ENCODE data around the gene DBN1.
A peak's percentile ranks its signal among the peaks of the same experiment; 100 is the strongest.

The DBN1 gene

GRCh38 chr5:177515580-177515979 lies 42.1 kb upstream of the DBN1 start:
- H3K4me1 Mint-ChIP-seq: peaks cover 19% of the 10 kb centered on the region
- no peaks in the 10 kb centered on the region for H3K9me3 Mint-ChIP-seq
- no peak for TF ChIP-seq CTCF (IDR thresholded peaks at IDR 0.05; ENCODE audit: unreplicated experiment in 3 of 3)
- no peak overlapping the region for H3K27ac Mint-ChIP-seq
- no peaks in the 10 kb centered on the region for H3K27me3 Mint-ChIP-seq (ENCODE audit: low read depth)
- H3K4me3 Mint-ChIP-seq: peak overlapping the region; percentile 91 to 95 (median 92)
- H3K36me3 Mint-ChIP-seq (ENCODE audit: low read depth): peaks cover 55% of the 10 kb centered on the region

- Mint-ChIP-seq H3K4me1 (peaks cover 15% of the 10 kb centered on the region), H3K27ac (no peak overlapping the region), H3K9me3 (no peaks in the 10 kb centered on the region), H3K4me3 (peak overlapping the region; percentile 91 to 95 (median 92)), H3K27me3 (ENCODE audit: low read depth) (no peaks in the 10 kb centered on the region), H3K36me3 (ENCODE audit: low read depth) (peaks cover 45% of the 10 kb centered on the region)
- TF ChIP-seq CTCF (IDR thresholded peaks at IDR 0.05; ENCODE audit: unreplicated experiment in 3 of 3): no peak
Observed at GRCh38 chr5:177514541-177514940, 41.1 kb upstream of the DBN1 start.

- peaks cover 43% of the 10 kb centered on the region for H3K36me3 Mint-ChIP-seq (ENCODE audit: low read depth)
- TF ChIP-seq CTCF (IDR thresholded peaks at IDR 0.05; ENCODE audit: unreplicated experiment in 3 of 3): no peak
- no peaks in the 10 kb centered on the region for H3K27me3 Mint-ChIP-seq (ENCODE audit: low read depth)
- peaks cover 20% of the 10 kb centered on the region for H3K4me1 Mint-ChIP-seq
- no peaks in the 10 kb centered on the region for H3K9me3 Mint-ChIP-seq
- peak overlapping the region in 2 of 3 experiments; percentile 54 to 58 for H3K4me3 Mint-ChIP-seq
- H3K27ac Mint-ChIP-seq: no peak overlapping the region
Observed at GRCh38 chr5:177513500-177513899, 40.1 kb upstream of the DBN1 start.

- Mint-ChIP-seq H3K36me3 (ENCODE audit: low read depth) (peaks cover 44% of the 10 kb centered on the region), H3K27me3 (ENCODE audit: low read depth) (peaks cover under 1% of the 10 kb centered on the region), H3K4me1 (peaks cover 20% of the 10 kb centered on the region), H3K4me3 (peak overlapping the region; percentile 32 to 48 (median 44)), H3K9me3 (no peaks in the 10 kb centered on the region), H3K27ac (no peak overlapping the region)
- TF ChIP-seq CTCF (IDR thresholded peaks at IDR 0.05; ENCODE audit: unreplicated experiment in 3 of 3): no peak
Observed at GRCh38 chr5:177512736-177513380, 39.4 kb upstream of the DBN1 start.

GRCh38 chr5:177511796-177512675 lies 38.6 kb upstream of the DBN1 start:
- Mint-ChIP-seq H3K27ac (no peak overlapping the region), H3K9me3 (no peaks in the 10 kb centered on the region), H3K36me3 (ENCODE audit: low read depth) (peaks cover 52% of the 10 kb centered on the region), H3K4me3 (no peak overlapping the region), H3K27me3 (ENCODE audit: low read depth) (peaks cover 4% of the 10 kb centered on the region), H3K4me1 (peaks cover 19% of the 10 kb centered on the region)
- no peak for TF ChIP-seq CTCF (IDR thresholded peaks at IDR 0.05; ENCODE audit: unreplicated experiment in 3 of 3)
